ENCODE measurements around the gene EEF2K.

EEF2K gene

GRCh38 chr16:22198547-22199293, 7.4 kb upstream of the EEF2K start:
- H3K9ac ChIP-seq (ENCODE audit: low read depth, low read length, poor library complexity, severe bottlenecking): no peak overlapping the region
- peaks cover 12% of the 10 kb centered on the region for H3K4me1 ChIP-seq (ENCODE audit: insufficient read depth, low read length, poor library complexity, severe bottlenecking)
- no peak overlapping the region for H3K4me3 ChIP-seq (ENCODE audit: low read length, poor library complexity, severe bottlenecking)
- no peaks in the 10 kb centered on the region for H3K27me3 ChIP-seq (ENCODE audit: insufficient read depth, low read length, poor library complexity, severe bottlenecking)
- no peaks in the 10 kb centered on the region for H3K9me2 ChIP-seq (replicated peaks; ENCODE audit: low read depth, low read length)
- no peaks in the 10 kb centered on the region for H3F3A ChIP-seq (ENCODE audit: low read depth)
- H3K9me3 ChIP-seq (ENCODE audit: insufficient read depth, low read depth, low read length): no peaks in the 10 kb centered on the region
- peak overlapping the region; percentile 56 for H2AFZ ChIP-seq (ENCODE audit: low read length)
- no peak overlapping the region for H3K4me2 ChIP-seq (ENCODE audit: low read depth, low read length, poor library complexity, severe bottlenecking)
- no peaks in the 10 kb centered on the region for H4K20me1 ChIP-seq (ENCODE audit: insufficient read depth, low read length, poor library complexity, severe bottlenecking)
- H3K36me3 ChIP-seq (ENCODE audit: insufficient read depth, low read length): no peaks in the 10 kb centered on the region
- TF ChIP-seq EZH2phosphoT487 (IDR thresholded peaks at IDR 0.05; ENCODE audit: borderline replicate concordance): no peak
- TF ChIP-seq CTCF (conservative IDR thresholded peaks at IDR 0.05; ENCODE audit: low read length): peak; percentile 40
- H3K79me2 ChIP-seq (ENCODE audit: insufficient read depth, low read length): no peaks in the 10 kb centered on the region

- no peak overlapping the region for H3K9ac ChIP-seq (ENCODE audit: low read depth, low read length, poor library complexity, severe bottlenecking)
- peaks cover 9% of the 10 kb centered on the region for H3K79me2 ChIP-seq (ENCODE audit: insufficient read depth, low read length)
- no peak overlapping the region for H3K4me2 ChIP-seq (ENCODE audit: low read depth, low read length, poor library complexity, severe bottlenecking)
- H3K4me1 ChIP-seq (ENCODE audit: insufficient read depth, low read length, poor library complexity, severe bottlenecking): peaks cover 17% of the 10 kb centered on the region
- H3K36me3 ChIP-seq (ENCODE audit: insufficient read depth, low read length): no peaks in the 10 kb centered on the region
- H3K4me3 ChIP-seq (ENCODE audit: low read length, poor library complexity, severe bottlenecking): no peak overlapping the region
- no peaks in the 10 kb centered on the region for H3F3A ChIP-seq (ENCODE audit: low read depth)
- peaks cover 9% of the 10 kb centered on the region for H4K20me1 ChIP-seq (ENCODE audit: insufficient read depth, low read length, poor library complexity, severe bottlenecking)
- no peaks in the 10 kb centered on the region for H3K27me3 ChIP-seq (ENCODE audit: insufficient read depth, low read length, poor library complexity, severe bottlenecking)
- TF ChIP-seq EZH2phosphoT487 (IDR thresholded peaks at IDR 0.05; ENCODE audit: borderline replicate concordance) (no peak), CTCF (conservative IDR thresholded peaks at IDR 0.05; ENCODE audit: low read length) (no peak)
- H3K9me2 ChIP-seq (replicated peaks; ENCODE audit: low read depth, low read length): no peaks in the 10 kb centered on the region
- H3K9me3 ChIP-seq (ENCODE audit: insufficient read depth, low read depth, low read length): 0 out of 2 replicates have a peak, but pooled peaks cover 3% of the 10 kb centered on the region
- no peak overlapping the region for H2AFZ ChIP-seq (ENCODE audit: low read length)
Measured at GRCh38 chr16:22202261-22202637, 3.8 kb upstream of the EEF2K start.

GRCh38 chr16:22203091-22203490, 3.0 kb upstream of the EEF2K start:
- peaks cover 26% of the 10 kb centered on the region for H3K4me1 ChIP-seq (ENCODE audit: insufficient read depth, low read length, poor library complexity, severe bottlenecking)
- H3K79me2 ChIP-seq (ENCODE audit: insufficient read depth, low read length): peaks cover 18% of the 10 kb centered on the region
- no peak overlapping the region for H3K9ac ChIP-seq (ENCODE audit: low read depth, low read length, poor library complexity, severe bottlenecking)

More at GRCh38 chr16:22203091-22203490, 3.0 kb upstream of the EEF2K start:
- no peaks in the 10 kb centered on the region for H3K27me3 ChIP-seq (ENCODE audit: insufficient read depth, low read length, poor library complexity, severe bottlenecking)
- H2AFZ ChIP-seq (ENCODE audit: low read length): no peak overlapping the region
- TF ChIP-seq EZH2phosphoT487 (IDR thresholded peaks at IDR 0.05; ENCODE audit: borderline replicate concordance) (no peak), CTCF (conservative IDR thresholded peaks at IDR 0.05; ENCODE audit: low read length) (no peak)
- H3F3A ChIP-seq (ENCODE audit: low read depth): no peaks in the 10 kb centered on the region
- H3K4me3 ChIP-seq (ENCODE audit: low read length, poor library complexity, severe bottlenecking): no peak overlapping the region
- H3K4me2 ChIP-seq (ENCODE audit: low read depth, low read length, poor library complexity, severe bottlenecking): no peak overlapping the region
- peaks cover 17% of the 10 kb centered on the region for H4K20me1 ChIP-seq (ENCODE audit: insufficient read depth, low read length, poor library complexity, severe bottlenecking)
- 0 out of 2 replicates have a peak, but pooled peaks cover 3% of the 10 kb centered on the region for H3K9me3 ChIP-seq (ENCODE audit: insufficient read depth, low read depth, low read length)
- H3K9me2 ChIP-seq (replicated peaks; ENCODE audit: low read depth, low read length): no peaks in the 10 kb centered on the region
- no peaks in the 10 kb centered on the region for H3K36me3 ChIP-seq (ENCODE audit: insufficient read depth, low read length)
